ENCODE data around the gene MS4A7.

GRCh38 chr11:60375316-60375715, 3.0 kb upstream of the MS4A7 start:
- TF ChIP-seq, protein P1, sequence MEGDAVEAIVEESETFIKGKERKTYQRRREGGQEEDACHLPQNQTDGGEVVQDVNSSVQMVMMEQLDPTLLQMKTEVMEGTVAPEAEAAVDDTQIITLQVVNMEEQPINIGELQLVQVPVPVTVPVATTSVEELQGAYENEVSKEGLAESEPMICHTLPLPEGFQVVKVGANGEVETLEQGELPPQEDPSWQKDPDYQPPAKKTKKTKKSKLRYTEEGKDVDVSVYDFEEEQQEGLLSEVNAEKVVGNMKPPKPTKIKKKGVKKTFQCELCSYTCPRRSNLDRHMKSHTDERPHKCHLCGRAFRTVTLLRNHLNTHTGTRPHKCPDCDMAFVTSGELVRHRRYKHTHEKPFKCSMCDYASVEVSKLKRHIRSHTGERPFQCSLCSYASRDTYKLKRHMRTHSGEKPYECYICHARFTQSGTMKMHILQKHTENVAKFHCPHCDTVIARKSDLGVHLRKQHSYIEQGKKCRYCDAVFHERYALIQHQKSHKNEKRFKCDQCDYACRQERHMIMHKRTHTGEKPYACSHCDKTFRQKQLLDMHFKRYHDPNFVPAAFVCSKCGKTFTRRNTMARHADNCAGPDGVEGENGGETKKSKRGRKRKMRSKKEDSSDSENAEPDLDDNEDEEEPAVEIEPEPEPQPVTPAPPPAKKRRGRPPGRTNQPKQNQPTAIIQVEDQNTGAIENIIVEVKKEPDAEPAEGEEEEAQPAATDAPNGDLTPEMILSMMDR (IDR thresholded peaks at IDR 0.05), result no peak
- no peak for TF ChIP-seq EP300 (IDR thresholded peaks at IDR 0.05)
- TF ChIP-seq POLR2A (IDR thresholded peaks at IDR 0.05), result no peak
- TF ChIP-seq POLR2AphosphoS5 (IDR thresholded peaks at IDR 0.05), result no peak

All from upper lobe of left lung (tissue), 4 donors.